Natural killer cell (primary cell): ENCODE data around the gene PTGIS. TPM values are rescaled to one million over a fixed set of nuclear protein-coding genes. Genes with fewer than 3 reads are reported as not detected.
A peak's percentile ranks its signal among the peaks of the same experiment; 100 is the strongest.

Experiments used
- ATAC-seq, 3 donors: fragments of 150-1000 bp in 2 of 3; fragments of 200-7000 bp in 1 of 3; cut with Tn5 transposase; 1 replicate in 1 of 3; 2 replicates in 2 of 3; pipeline ENCODE4 v1.10.0; 2021; ENCODE audit warnings: mild to moderate bottlenecking in 2 of 3, moderate library complexity in 2 of 3
- DNase-seq, 2 donors: peaks; one replicate each; pipeline versions ENCODE4 v3.0.0 to v3.0.0-alpha.2; 2013 to 2021; ENCODE audit warnings: mixed read lengths in 1 of 2
- H3K27ac ChIP-seq: one replicate; pipeline ENCODE4 v1.5.1; 2013; ENCODE audit warnings: mild to moderate bottlenecking, low read length
- H3K27me3 ChIP-seq: one replicate; pipeline ENCODE4 v1.6.1; 2013; ENCODE audit warnings: low read length; ENCODE audit not compliant: control insufficient read depth, insufficient read depth
- H3K36me3 ChIP-seq: one replicate; pipeline ENCODE4 v1.6.1; 2013; ENCODE audit warnings: low read length; ENCODE audit not compliant: control insufficient read depth, insufficient read depth
- H3K4me1 ChIP-seq: one replicate; pipeline ENCODE4 v1.6.1; 2013; ENCODE audit warnings: low read length; ENCODE audit not compliant: control insufficient read depth, insufficient read depth
- H3K4me3 ChIP-seq: one replicate; pipeline ENCODE4 v1.5.1; 2013; ENCODE audit warnings: low read length
- H3K9me3 ChIP-seq: one replicate; pipeline ENCODE4 v1.6.1; 2013; ENCODE audit warnings: low read length; ENCODE audit not compliant: control insufficient read depth, insufficient read depth
- H3K27ac Mint-ChIP-seq, 2 donors: one replicate each; pipeline ENCODE4 v1.8.0; 2022; ENCODE audit warnings: mild to moderate bottlenecking in 2 of 2, mixed read lengths in 2 of 2, moderate library complexity in 1 of 2
- H3K27me3 Mint-ChIP-seq, 2 donors: one replicate each; pipeline ENCODE4 v1.8.0; 2022; ENCODE audit warnings: low read depth in 2 of 2, mixed read lengths in 2 of 2
- H3K36me3 Mint-ChIP-seq: one replicate; pipeline ENCODE4 v1.8.0; 2022; ENCODE audit warnings: mixed read lengths
- H3K4me1 Mint-ChIP-seq, 2 donors: one replicate each; pipeline ENCODE4 v1.8.0; 2022; ENCODE audit warnings: mixed read lengths in 2 of 2
- H3K4me3 Mint-ChIP-seq: one replicate; pipeline ENCODE4 v1.8.0; 2022; ENCODE audit warnings: mild to moderate bottlenecking, moderate library complexity, mixed read lengths
- H3K9me3 Mint-ChIP-seq, 2 donors: one replicate each; pipeline ENCODE4 v1.8.0; 2022; ENCODE audit warnings: mixed read lengths in 2 of 2
- CTCF ChIP-seq: fragments of 200-600 bp; IDR thresholded peaks from one replicate; pipeline ENCODE4 v1.8.0; 2022; ENCODE audit warnings: antibody characterized with exemption
- WGBS: methylation state at CpG from one replicate; pipeline ENCODE4 v1.1.7; 2013; ENCODE audit warnings: missing lambda C conversion rate; ENCODE audit not compliant: insufficient coverage; 5-methylcytosine and 5-hydroxymethylcytosine counted together
- intact Hi-C: fragments of 100-400 bp; cut with micrococcal nuclease; formaldehyde crosslinking; loops from one replicate; pipeline ENCODE4 v1.14.2; 2022
- total RNA-seq, 4 donors: library from RNA; stranded (reverse); fragments of 120-200 nt in 1 of 4; gene quantifications; one replicate each; pipeline versions ENCODE4 v1.2.3 to v1.2.4, GENCODE V29; 2013 to 2022

Gene PTGIS
- total RNA-seq, 3 donors from 2014 or later (not counting 1 experiment from before 2014, with no cell fraction given) = not detected

- peak; percentile 79 to 80 for DNase-seq
- peak; percentile 84 to 90 (median 86) for ATAC-seq
- Mint-ChIP-seq H3K27me3 (peaks cover 6% of the 10 kb centered on the region in 2 donors), H3K4me1 (peaks cover 12 to 20% of the 10 kb centered on the region in 2 donors), H3K9me3 (no peaks in the 10 kb centered on the region), H3K36me3 (no peaks in the 10 kb centered on the region), H3K27ac (peak overlapping the region in 1 of 2 donors; percentile 37), H3K4me3 (peak overlapping the region; percentile 68)
- intact Hi-C loops = loop anchor here (1.0 to 5.0 kb wide), 4 partner anchors 101 to 317 kb away; partner anchors contain the start of gene B4GALT5
- H3K9me3 ChIP-seq = no peaks in the 10 kb centered on the region
- H3K27me3 ChIP-seq = no peaks in the 10 kb centered on the region
- WGBS = 15% methylated on average over 48 of the region's 48 CpGs
- peak; percentile 100 for TF ChIP-seq CTCF
- no peak overlapping the region for H3K4me3 ChIP-seq
- H3K4me1 ChIP-seq = peaks cover 20% of the 10 kb centered on the region
- no peaks in the 10 kb centered on the region for H3K36me3 ChIP-seq
- no peak overlapping the region for H3K27ac ChIP-seq
Observed at GRCh38 chr20:49610691-49611538, 43.0 kb upstream of the PTGIS start.

- no peak overlapping the region for H3K27ac Mint-ChIP-seq
- intact Hi-C loops = loop anchor here (1.0 kb wide), 2 partner anchors 68 to 275 kb away; no protein-coding TSS in a partner anchor
- TF ChIP-seq CTCF = peak; percentile 97
- no peaks in the 10 kb centered on the region for H3K36me3 Mint-ChIP-seq
- Histone ChIP-seq H3K27me3 (no peaks in the 10 kb centered on the region), H3K4me3 (no peak overlapping the region), H3K9me3 (no peaks in the 10 kb centered on the region), H3K27ac (no peak overlapping the region), H3K36me3 (no peaks in the 10 kb centered on the region), H3K4me1 (peaks cover 20% of the 10 kb centered on the region)
- H3K9me3 Mint-ChIP-seq = no peaks in the 10 kb centered on the region
- H3K4me3 Mint-ChIP-seq = no peak overlapping the region
- H3K4me1 Mint-ChIP-seq = peaks cover 12 to 20% of the 10 kb centered on the region in 2 donors
- under 1% methylated on average over 15 of the region's 17 CpGs for WGBS
- ATAC-seq = peak; percentile 77 to 85 (median 79)
- peak; percentile 67 to 87 for DNase-seq
- H3K27me3 Mint-ChIP-seq = peaks cover 6% of the 10 kb centered on the region in 2 donors
Observed at GRCh38 chr20:49608752-49609670, 41.1 kb upstream of the PTGIS start.

- intact Hi-C loops = no loop called here
- no peak overlapping the region for H3K27ac ChIP-seq
- Mint-ChIP-seq H3K27me3 (peaks cover 6% of the 10 kb centered on the region in 2 donors), H3K4me1 (peaks cover 12 to 20% of the 10 kb centered on the region in 2 donors), H3K4me3 (no peak overlapping the region), H3K36me3 (no peaks in the 10 kb centered on the region), H3K9me3 (no peaks in the 10 kb centered on the region), H3K27ac (no peak overlapping the region)
- no peak for TF ChIP-seq CTCF
- no peak overlapping the region for H3K4me3 ChIP-seq
- H3K36me3 ChIP-seq = no peaks in the 10 kb centered on the region
- peaks cover 20% of the 10 kb centered on the region for H3K4me1 ChIP-seq
- no peaks in the 10 kb centered on the region for H3K9me3 ChIP-seq
- 100% methylated on average over 1 of the region's 1 CpG for WGBS
- H3K27me3 ChIP-seq = no peaks in the 10 kb centered on the region
- ATAC-seq (no peak), DNase-seq (no peak)
Observed at GRCh38 chr20:49607568-49607967, 39.6 kb upstream of the PTGIS start.
